Cardiac muscle cell (in vitro differentiated cells and primary cell): ENCODE results near the gene RAPH1. TPM values are rescaled to one million over a fixed set of nuclear protein-coding genes. Genes with fewer than 3 reads are reported as not detected.
"Not testable (repeated sequence)": the region's sequence is repeated elsewhere in the genome, so short reads cannot be mapped to it uniquely, and the experiment has no call there.

Experiments used
- DNase-seq, 2 donors: peaks; one replicate each; pipeline versions ENCODE4 v3.0.0 to v3.0.0-alpha.2; 2010 to 2017; ENCODE audit warnings: low read depth in 1 of 2, low spot score in 1 of 2
- H3K27ac ChIP-seq: fragments of 200-600 bp; sonication (generic); 2 replicates; pipeline ENCODE4 v1.5.1; 2016
- H3K27me3 ChIP-seq: fragments of 200-600 bp; sonication (generic); 2 replicates; pipeline ENCODE4 v1.6.0; 2016; ENCODE audit warnings: control low read depth
- H3K36me3 ChIP-seq: fragments of 200-600 bp; sonication (generic); 2 replicates; pipeline ENCODE4 v1.5.1; 2016; ENCODE audit warnings: control low read depth
- H3K4me1 ChIP-seq: fragments of 200-600 bp; sonication (generic); 2 replicates; pipeline ENCODE4 v1.8.1; 2017; ENCODE audit warnings: low read depth, mild to moderate bottlenecking, mixed run types
- H3K4me3 ChIP-seq: fragments of 200-600 bp; sonication (generic); 2 replicates; pipeline ENCODE4 v1.5.1; 2016; ENCODE audit warnings: mild to moderate bottlenecking
- H3K9me3 ChIP-seq: fragments of 200-600 bp; sonication (generic); 2 replicates; pipeline ENCODE4 v1.5.1; 2017; ENCODE audit warnings: low read depth, mild to moderate bottlenecking, control low read depth
- polyA plus RNA-seq: library from polyadenylated mRNA; unstranded; fragments of >200 nt; fragmentation: Nextera tagmentation; extraction: Ambion mirVana; gene quantifications from 2 replicates; pipeline ENCODE4 v1.2.1, GENCODE V29; 2016
- total RNA-seq: library from RNA; depleted of rRNA; stranded (reverse); fragments of >200 nt; gene quantifications from 2 replicates; pipeline ENCODE4 v1.2.3, GENCODE V29; 2016
- TF ChIP-seq, protein P1 (sequence below): IDR thresholded peaks from 2 replicates; pipeline ENCODE4 v1.5.1; 2012; ENCODE audit warnings: low read depth, mild to moderate bottlenecking, low read length

RAPH1 gene
- total and polyA plus RNA-seq, 2 experiments from 2014 or later: 3.4 to 36.5 TPM

DNA sequence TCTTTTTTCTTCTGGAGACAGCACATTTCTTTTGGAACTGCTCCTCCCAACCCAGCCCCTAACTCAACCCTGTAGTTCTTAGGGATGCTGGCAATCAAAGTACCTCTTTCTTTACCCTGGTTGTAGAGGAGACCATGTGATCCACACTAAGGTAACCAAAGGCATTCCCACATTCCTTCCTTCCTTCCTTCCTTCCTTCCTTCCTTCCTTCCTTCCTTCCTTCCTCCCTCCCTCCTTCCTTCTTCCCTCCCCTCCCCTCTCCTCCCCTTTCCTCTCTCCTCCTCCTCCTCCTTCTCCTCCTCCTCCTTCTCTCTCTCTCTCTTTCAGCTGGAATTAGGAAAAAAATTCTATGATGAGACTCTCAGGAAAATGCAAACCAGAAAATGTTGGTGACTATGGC is 13.8 kb upstream of the RAPH1 start:
- H3K27me3 ChIP-seq: no peaks in the 10 kb centered on the region
- no peak for DNase-seq
- no peaks in the 10 kb centered on the region for H3K4me1 ChIP-seq
- no peaks in the 10 kb centered on the region for H3K36me3 ChIP-seq
- H3K27ac ChIP-seq: no peak overlapping the region
- H3K9me3 ChIP-seq: no peaks in the 10 kb centered on the region
- H3K4me3 ChIP-seq: no peak overlapping the region
- TF ChIP-seq, protein P1, sequence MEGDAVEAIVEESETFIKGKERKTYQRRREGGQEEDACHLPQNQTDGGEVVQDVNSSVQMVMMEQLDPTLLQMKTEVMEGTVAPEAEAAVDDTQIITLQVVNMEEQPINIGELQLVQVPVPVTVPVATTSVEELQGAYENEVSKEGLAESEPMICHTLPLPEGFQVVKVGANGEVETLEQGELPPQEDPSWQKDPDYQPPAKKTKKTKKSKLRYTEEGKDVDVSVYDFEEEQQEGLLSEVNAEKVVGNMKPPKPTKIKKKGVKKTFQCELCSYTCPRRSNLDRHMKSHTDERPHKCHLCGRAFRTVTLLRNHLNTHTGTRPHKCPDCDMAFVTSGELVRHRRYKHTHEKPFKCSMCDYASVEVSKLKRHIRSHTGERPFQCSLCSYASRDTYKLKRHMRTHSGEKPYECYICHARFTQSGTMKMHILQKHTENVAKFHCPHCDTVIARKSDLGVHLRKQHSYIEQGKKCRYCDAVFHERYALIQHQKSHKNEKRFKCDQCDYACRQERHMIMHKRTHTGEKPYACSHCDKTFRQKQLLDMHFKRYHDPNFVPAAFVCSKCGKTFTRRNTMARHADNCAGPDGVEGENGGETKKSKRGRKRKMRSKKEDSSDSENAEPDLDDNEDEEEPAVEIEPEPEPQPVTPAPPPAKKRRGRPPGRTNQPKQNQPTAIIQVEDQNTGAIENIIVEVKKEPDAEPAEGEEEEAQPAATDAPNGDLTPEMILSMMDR: no peak

DNA sequence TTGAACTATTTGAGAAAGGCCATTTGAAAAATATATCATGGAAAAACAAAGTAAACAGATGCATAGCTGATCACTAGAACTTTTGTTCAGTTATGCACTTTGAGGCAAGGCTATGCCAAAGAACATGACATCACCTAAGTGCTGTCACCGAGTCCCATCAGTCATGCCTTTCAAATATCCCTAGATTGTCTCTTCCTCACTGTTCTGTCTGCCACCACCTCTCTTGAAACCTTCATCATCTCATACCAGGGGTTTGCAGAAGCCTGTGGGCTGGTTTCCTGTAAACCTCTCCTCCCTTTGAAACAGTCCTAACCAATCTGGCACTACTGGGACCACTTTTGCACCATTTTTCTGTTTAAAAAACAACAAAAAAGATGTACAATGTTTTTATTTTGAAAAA is 12.3 kb upstream of the RAPH1 start:
- Histone ChIP-seq H3K4me1 (no peaks in the 10 kb centered on the region), H3K27me3 (no peaks in the 10 kb centered on the region), H3K27ac (no peak overlapping the region), H3K9me3 (no peaks in the 10 kb centered on the region), H3K36me3 (no peaks in the 10 kb centered on the region), H3K4me3 (no peak overlapping the region)
- TF ChIP-seq, protein P1: no peak
- DNase-seq: peak in 1 of 2 donors; percentile 2

DNA sequence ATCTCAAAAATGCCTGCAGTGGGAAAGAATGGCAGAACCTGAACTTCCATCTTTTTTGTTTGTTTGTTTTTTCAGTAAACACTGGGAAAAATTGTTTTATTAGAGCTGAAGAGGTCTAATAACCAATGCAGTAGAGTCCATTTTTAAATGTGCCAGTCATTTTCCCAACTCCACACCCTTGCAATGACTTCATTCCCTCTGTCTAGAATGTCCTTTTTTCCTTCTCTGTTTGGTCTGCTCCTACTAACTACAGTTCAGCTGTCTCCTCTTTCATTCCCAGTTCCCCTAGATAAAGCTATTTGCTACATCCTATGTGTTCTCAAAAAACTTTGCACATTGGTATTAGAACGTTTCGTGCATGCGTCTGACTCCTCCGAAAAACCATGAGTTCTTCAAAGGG is 9.3 kb upstream of the RAPH1 start:
- TF ChIP-seq, protein P1: no peak
- H3K27ac ChIP-seq: no peak overlapping the region
- H3K4me3 ChIP-seq: no peak overlapping the region
- no peaks in the 10 kb centered on the region for H3K36me3 ChIP-seq
- H3K27me3 ChIP-seq: no peaks in the 10 kb centered on the region
- no peaks in the 10 kb centered on the region for H3K9me3 ChIP-seq
- DNase-seq: no peak
- H3K4me1 ChIP-seq: no peaks in the 10 kb centered on the region

DNA sequence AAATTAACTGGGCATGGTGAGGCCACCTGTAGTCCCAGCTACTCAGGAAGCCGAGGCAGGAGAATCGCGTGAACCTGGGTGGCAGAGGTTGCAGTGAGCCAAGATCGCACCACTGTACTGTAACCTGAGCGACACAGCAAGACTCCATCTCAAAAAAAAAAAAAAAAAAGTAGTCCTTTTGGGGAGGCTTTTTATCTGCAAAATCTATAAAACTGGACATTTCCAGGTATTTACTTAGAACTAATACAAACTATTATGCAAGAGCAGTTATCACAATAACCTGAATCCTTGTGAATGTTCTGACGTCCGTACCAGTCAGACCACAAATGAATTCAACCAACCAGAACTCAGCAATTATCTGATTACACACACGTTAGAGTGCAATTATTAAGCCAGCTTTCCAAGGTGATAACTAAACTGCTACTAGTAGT is 8.8 kb upstream of the RAPH1 start:
- Histone ChIP-seq H3K4me1 (no peaks in the 10 kb centered on the region), H3K9me3 (no peaks in the 10 kb centered on the region), H3K27me3 (no peaks in the 10 kb centered on the region), H3K4me3 (no peak overlapping the region), H3K36me3 (no peaks in the 10 kb centered on the region), H3K27ac (no peak overlapping the region)
- TF ChIP-seq, protein P1: no peak
- DNase-seq: no peak

DNA sequence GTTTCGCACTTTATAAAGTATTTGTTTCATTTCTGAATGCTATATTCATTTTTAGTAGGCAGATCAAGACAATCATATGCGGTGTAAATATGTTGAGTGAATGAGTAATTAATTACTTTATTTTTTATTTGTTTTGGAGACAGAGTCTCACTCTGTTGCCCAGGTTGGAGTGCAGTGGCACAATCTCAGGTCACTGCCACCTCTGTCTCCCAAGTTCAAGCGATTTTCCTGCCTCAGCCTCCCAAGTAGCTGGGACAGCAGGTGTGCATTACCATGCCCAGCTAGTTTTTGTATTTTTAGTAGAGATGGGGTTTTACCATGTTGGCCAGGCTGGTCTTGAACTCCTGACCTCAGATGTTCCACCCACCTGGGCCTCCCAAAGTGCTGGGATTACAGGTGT is 5.5 kb upstream of the RAPH1 start:
- H3K27me3 ChIP-seq, H3K9me3 ChIP-seq, DNase-seq, H3K4me3 ChIP-seq, H3K27ac ChIP-seq, H3K36me3 ChIP-seq, H3K4me1 ChIP-seq: not testable (repeated sequence)

DNA sequence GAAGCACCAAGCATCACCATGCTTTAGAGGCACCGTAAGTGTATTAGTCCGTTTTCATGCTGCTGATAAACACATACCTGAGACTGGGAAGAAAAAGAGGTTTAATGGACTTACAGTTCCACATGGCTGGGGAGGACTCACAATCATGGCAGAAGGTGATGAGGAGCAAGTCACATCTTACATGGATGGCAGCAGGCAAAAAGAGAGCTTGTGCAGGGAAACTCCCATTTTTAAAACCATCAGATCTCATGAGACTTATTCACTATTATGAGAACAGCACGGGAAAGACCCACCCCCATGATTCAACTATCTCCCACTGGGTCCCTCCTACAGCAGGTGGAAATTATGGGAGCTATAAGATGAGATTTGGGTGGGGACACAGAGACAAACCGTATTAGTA is 3.1 kb upstream of the RAPH1 start:
- not testable (repeated sequence) for H3K36me3 ChIP-seq, H3K27ac ChIP-seq, H3K27me3 ChIP-seq, H3K9me3 ChIP-seq, H3K4me1 ChIP-seq, H3K4me3 ChIP-seq, DNase-seq

DNA sequence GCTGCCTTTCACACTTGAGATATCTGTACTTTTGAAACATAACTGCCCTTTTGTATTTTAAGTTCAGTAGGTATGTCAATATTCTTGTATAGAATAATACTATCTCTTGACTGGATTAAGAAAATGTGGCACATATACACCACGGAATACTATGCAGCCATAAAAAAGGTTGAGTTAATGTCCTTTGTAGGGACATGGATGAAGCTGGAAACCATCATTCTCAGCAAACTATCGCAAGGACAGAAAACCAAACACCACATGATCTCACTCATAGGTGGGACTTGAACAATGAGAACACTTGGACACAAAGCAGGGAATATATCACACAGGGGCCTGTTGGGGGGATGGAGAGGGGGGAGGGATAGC is 1.5 kb upstream of the RAPH1 start:
- DNase-seq, H3K27me3 ChIP-seq, H3K9me3 ChIP-seq, H3K4me3 ChIP-seq, H3K36me3 ChIP-seq, H3K27ac ChIP-seq: not testable (repeated sequence)
- peaks cover 13% of the 10 kb centered on the region for H3K4me1 ChIP-seq
